H9 (cell line): Measurements from ENCODE around the gene ARHGEF10L. TPM values are rescaled to one million over a fixed set of nuclear protein-coding genes. Genes with fewer than 3 reads are reported as not detected.

Experiments
- DNase-seq: peaks from one replicate; pipeline ENCODE4 v3.0.0-alpha.2; 2017
- H2AFZ ChIP-seq: one replicate; pipeline ENCODE4 v1.6.1; 2013; ENCODE audit warnings: mild to moderate bottlenecking, low read length, control low read depth, moderate library complexity
- H2AK5ac ChIP-seq: 2 replicates; pipeline ENCODE4 v1.6.1; 2013; ENCODE audit warnings: low read length, control low read depth, mixed read lengths; ENCODE audit not compliant: insufficient read length
- H2BK120ac ChIP-seq: one replicate; pipeline ENCODE4 v1.6.1; 2013; ENCODE audit warnings: low read depth, mild to moderate bottlenecking, low read length, control low read depth, inconsistent platforms; ENCODE audit not compliant: poor library complexity, severe bottlenecking
- H2BK12ac ChIP-seq: 2 replicates; pipeline ENCODE4 v1.6.1; 2013; ENCODE audit warnings: low read length, control low read depth, mixed read lengths, low read depth; ENCODE audit not compliant: insufficient read length
- H2BK15ac ChIP-seq: 2 replicates; pipeline ENCODE4 v1.6.1; 2013; ENCODE audit warnings: low read depth, low read length, control low read depth
- H2BK20ac ChIP-seq: one replicate; pipeline ENCODE4 v1.6.1; 2013; ENCODE audit warnings: low read depth, mild to moderate bottlenecking, low read length, control low read depth, inconsistent platforms; ENCODE audit not compliant: poor library complexity, severe bottlenecking
- H2BK5ac ChIP-seq: 2 replicates; pipeline ENCODE4 v1.6.1; 2013; ENCODE audit warnings: low read length, control low read depth, mixed read lengths; ENCODE audit not compliant: insufficient read length
- H3K14ac ChIP-seq: 2 replicates; pipeline ENCODE4 v1.6.1; 2013; ENCODE audit warnings: low read length, control low read depth; ENCODE audit not compliant: insufficient read depth
- H3K18ac ChIP-seq: 2 replicates; pipeline ENCODE4 v1.6.1; 2013; ENCODE audit warnings: low read depth, mild to moderate bottlenecking, mixed read lengths, low read length, control low read depth; ENCODE audit not compliant: insufficient read length
- H3K23ac ChIP-seq: 2 replicates; pipeline ENCODE4 v1.6.1; 2013; ENCODE audit warnings: low read length, control low read depth, mixed read lengths, low read depth; ENCODE audit not compliant: insufficient read length
- H3K23me2 ChIP-seq: 2 replicates; pipeline ENCODE4 v1.6.1; 2013; ENCODE audit warnings: low read depth, mild to moderate bottlenecking, mixed read lengths, low read length, control low read depth; ENCODE audit not compliant: insufficient read length, poor library complexity, severe bottlenecking
- H3K27ac ChIP-seq: 2 replicates; pipeline ENCODE4 v1.5.1; 2013; ENCODE audit warnings: low read length, control low read depth, mixed read lengths, low read depth; ENCODE audit not compliant: insufficient read length
- H3K27me3 ChIP-seq: 2 replicates; pipeline ENCODE4 v1.6.1; 2013; ENCODE audit warnings: low read length, control low read depth, inconsistent platforms; ENCODE audit not compliant: insufficient read depth
- H3K4ac ChIP-seq: 2 replicates; pipeline ENCODE4 v1.6.1; 2013; ENCODE audit warnings: low read depth, mild to moderate bottlenecking, control low read depth, inconsistent platforms, low read length, moderate library complexity
- H3K4me1 ChIP-seq: 2 replicates; pipeline ENCODE4 v1.6.1; 2013; ENCODE audit warnings: low read length, control low read depth, inconsistent platforms; ENCODE audit not compliant: insufficient read depth
- H3K4me2 ChIP-seq: 2 replicates; pipeline ENCODE4 v1.6.1; 2013; ENCODE audit warnings: low read length, control low read depth, mixed read lengths; ENCODE audit not compliant: insufficient read length, insufficient read depth
- H3K56ac ChIP-seq: 2 replicates; pipeline ENCODE4 v1.6.1; 2013; ENCODE audit warnings: low read depth, mild to moderate bottlenecking, mixed read lengths, low read length, control low read depth; ENCODE audit not compliant: insufficient read length
- H3K79me1 ChIP-seq: 2 replicates; pipeline ENCODE4 v1.6.1; 2013; ENCODE audit warnings: low read depth, mild to moderate bottlenecking, moderate library complexity, low read length, control low read depth, inconsistent platforms; ENCODE audit not compliant: insufficient read depth, poor library complexity, severe bottlenecking
- H3K79me2 ChIP-seq: 2 replicates; pipeline ENCODE4 v1.6.1; 2013; ENCODE audit warnings: low read length, control low read depth, inconsistent platforms; ENCODE audit not compliant: insufficient read depth
- H3K9ac ChIP-seq: 2 replicates; pipeline ENCODE4 v1.6.1; 2013; ENCODE audit warnings: low read length, control low read depth, mixed read lengths; ENCODE audit not compliant: insufficient read length; ENCODE audit errors: extremely low read depth
- H3K9me3 ChIP-seq: one replicate; pipeline ENCODE4 v1.6.1; 2013; ENCODE audit warnings: low read depth, low read length, inconsistent platforms; ENCODE audit not compliant: control insufficient read depth
- H3T11ph ChIP-seq: one replicate; pipeline ENCODE4 v1.6.1; 2013; ENCODE audit warnings: mild to moderate bottlenecking, low read length, control low read depth, inconsistent platforms
- H4K20me1 ChIP-seq: one replicate; pipeline ENCODE4 v1.6.1; 2013; ENCODE audit not compliant: control insufficient read depth, insufficient read length, insufficient read depth
- H4K5ac ChIP-seq: 2 replicates; pipeline ENCODE4 v1.6.1; 2013; ENCODE audit warnings: low read depth, mild to moderate bottlenecking, mixed read lengths, low read length, control low read depth; ENCODE audit not compliant: insufficient read length
- H4K8ac ChIP-seq: replicated peaks from 2 replicates; pipeline ENCODE4 v1.6.1; 2013; ENCODE audit warnings: low read length, control low read depth, mixed read lengths, low read depth; ENCODE audit not compliant: insufficient read length
- H4K91ac ChIP-seq: 2 replicates; pipeline ENCODE4 v1.6.1; 2013; ENCODE audit warnings: low read depth, mild to moderate bottlenecking, moderate library complexity, mixed read lengths, low read length, control low read depth; ENCODE audit not compliant: insufficient read length
- H3K27ac Mint-ChIP-seq, 3 experiments: 2 replicates in 2 of 3; 3 replicates in 1 of 3; pipeline ENCODE4 v1.8.0; 2020 to 2021; ENCODE audit warnings: mixed read lengths in 3 of 3, mild to moderate bottlenecking in 1 of 3, moderate library complexity in 1 of 3
- H3K27me3 Mint-ChIP-seq: 2 replicates; pipeline ENCODE4 v1.8.0; 2021; ENCODE audit warnings: low read depth, mild to moderate bottlenecking, moderate library complexity, mixed read lengths
- H3K36me3 Mint-ChIP-seq, 3 experiments: 2 replicates in 2 of 3; 3 replicates in 1 of 3; pipeline ENCODE4 v1.8.0; 2020 to 2021; ENCODE audit warnings: low read depth in 3 of 3, mixed read lengths in 3 of 3; ENCODE audit not compliant: insufficient read depth in 1 of 3
- H3K4me1 Mint-ChIP-seq, 2 experiments: 2 replicates each; pipeline ENCODE4 v1.8.0; 2020; ENCODE audit warnings: mixed read lengths in 2 of 2
- H3K4me3 Mint-ChIP-seq, 2 experiments: 2 replicates in 1 of 2; 3 replicates in 1 of 2; pipeline ENCODE4 v1.8.0; 2020 to 2021; ENCODE audit warnings: mild to moderate bottlenecking in 2 of 2, mixed read lengths in 2 of 2, moderate library complexity in 1 of 2
- H3K9me3 Mint-ChIP-seq, 2 experiments: 2 replicates in 1 of 2; 3 replicates in 1 of 2; pipeline ENCODE4 v1.8.0; 2020; ENCODE audit warnings: mild to moderate bottlenecking in 2 of 2, mixed read lengths in 2 of 2, moderate library complexity in 1 of 2
- WGBS: extraction: QIAGEN DNeasy Blood & Tissue Kit; methylation state at CpG from one replicate; pipeline ENCODE4 v1.1.7; 2013; ENCODE audit warnings: missing lambda C conversion rate, low lambda C conversion rate, mixed read lengths; ENCODE audit not compliant: insufficient read length; ENCODE audit errors: extremely low coverage; 5-methylcytosine and 5-hydroxymethylcytosine counted together
- total RNA-seq: library from RNA; stranded (reverse); gene quantifications from 2 replicates; pipeline ENCODE4 v1.2.1, GENCODE V29; 2021
- TF ChIP-seq, protein P1 (sequence below): fragments of 200-600 bp; sonication (generic); conservative IDR thresholded peaks from 3 replicates; pipeline ENCODE4 v1.8.0; 2021; ENCODE audit warnings: antibody characterized with exemption, mild to moderate bottlenecking

Gene ARHGEF10L
- total RNA-seq, 1 experiment from 2014 or later: 20.2 TPM

DNA sequence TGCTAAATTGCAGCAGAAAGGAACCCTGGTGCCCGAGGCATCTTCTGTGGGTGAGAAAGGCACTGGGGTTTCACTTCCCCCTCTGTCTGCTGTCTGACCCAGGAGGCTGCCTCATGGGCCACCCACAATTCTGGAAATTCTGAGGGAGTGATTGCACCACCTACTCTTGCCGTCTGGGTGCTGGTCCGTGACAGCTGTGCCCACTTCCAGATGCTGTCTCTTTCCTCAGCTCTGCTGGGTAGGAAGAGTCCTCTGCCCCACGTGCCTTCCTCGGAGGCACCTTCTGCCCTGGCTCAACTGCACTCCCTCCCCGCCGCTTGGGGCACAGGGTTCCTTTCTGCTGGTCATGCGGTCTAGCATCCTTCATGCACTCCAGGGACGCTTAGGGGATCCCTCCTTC lies 96.3 kb downstream of the ARHGEF10L start:
- no peak overlapping the region for H3K14ac ChIP-seq
- no peak overlapping the region for H2BK12ac ChIP-seq
- Mint-ChIP-seq H3K4me3 (no peak overlapping the region), H3K9me3 (no peaks in the 10 kb centered on the region), H3K4me1 (0 out of 4 replicates have a peak, but pooled peaks cover 0 to 2% of the 10 kb centered on the region in 2 experiments), H3K36me3 (peaks cover 27 to 90% (median 70%) of the 10 kb centered on the region in 3 experiments), H3K27me3 (no peaks in the 10 kb centered on the region; the same call in 1 of the 2 replicates), H3K27ac (peak overlapping the region; percentile 41 to 91 (median 77); a peak in 4 of 7 replicates)
- no peak overlapping the region for H3K56ac ChIP-seq
- no peak overlapping the region for H2BK15ac ChIP-seq
- no peak overlapping the region for H3K9ac ChIP-seq
- no peaks in the 10 kb centered on the region for H3K79me2 ChIP-seq
- H3K4me1 ChIP-seq: no peaks in the 10 kb centered on the region
- DNase-seq: no peak
- H2AFZ ChIP-seq: no peak overlapping the region
- no peak overlapping the region for H4K8ac ChIP-seq
- H4K5ac ChIP-seq: no peak overlapping the region
- no peak overlapping the region for H2BK120ac ChIP-seq
- H2BK20ac ChIP-seq: no peak overlapping the region
- H3K27me3 ChIP-seq: no peaks in the 10 kb centered on the region
- H3K27ac ChIP-seq: no peak overlapping the region
- H4K91ac ChIP-seq: no peak overlapping the region
- H2AK5ac ChIP-seq: no peak overlapping the region
- H2BK5ac ChIP-seq: no peak overlapping the region
- H3K4me2 ChIP-seq: no peak overlapping the region
- H3T11ph ChIP-seq: no peak overlapping the region
- H3K4ac ChIP-seq: no peak overlapping the region
- no peaks in the 10 kb centered on the region for H3K9me3 ChIP-seq
- no peaks in the 10 kb centered on the region for H3K23me2 ChIP-seq
- H4K20me1 ChIP-seq: peaks cover 3% of the 10 kb centered on the region
- no CpG with 5 or more reads among the region's 9 CpGs for WGBS
- no peaks in the 10 kb centered on the region for H3K79me1 ChIP-seq
- TF ChIP-seq, protein P1, sequence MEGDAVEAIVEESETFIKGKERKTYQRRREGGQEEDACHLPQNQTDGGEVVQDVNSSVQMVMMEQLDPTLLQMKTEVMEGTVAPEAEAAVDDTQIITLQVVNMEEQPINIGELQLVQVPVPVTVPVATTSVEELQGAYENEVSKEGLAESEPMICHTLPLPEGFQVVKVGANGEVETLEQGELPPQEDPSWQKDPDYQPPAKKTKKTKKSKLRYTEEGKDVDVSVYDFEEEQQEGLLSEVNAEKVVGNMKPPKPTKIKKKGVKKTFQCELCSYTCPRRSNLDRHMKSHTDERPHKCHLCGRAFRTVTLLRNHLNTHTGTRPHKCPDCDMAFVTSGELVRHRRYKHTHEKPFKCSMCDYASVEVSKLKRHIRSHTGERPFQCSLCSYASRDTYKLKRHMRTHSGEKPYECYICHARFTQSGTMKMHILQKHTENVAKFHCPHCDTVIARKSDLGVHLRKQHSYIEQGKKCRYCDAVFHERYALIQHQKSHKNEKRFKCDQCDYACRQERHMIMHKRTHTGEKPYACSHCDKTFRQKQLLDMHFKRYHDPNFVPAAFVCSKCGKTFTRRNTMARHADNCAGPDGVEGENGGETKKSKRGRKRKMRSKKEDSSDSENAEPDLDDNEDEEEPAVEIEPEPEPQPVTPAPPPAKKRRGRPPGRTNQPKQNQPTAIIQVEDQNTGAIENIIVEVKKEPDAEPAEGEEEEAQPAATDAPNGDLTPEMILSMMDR: no peak
- H3K23ac ChIP-seq: no peak overlapping the region
- no peak overlapping the region for H3K18ac ChIP-seq
